Hematopoietic multipotent progenitor cell treated with erythropoietin and hydrocortisone succinate and interleukin-3 and kit ligand, for 15 days (in vitro differentiated cells): ENCODE data around the gene CYP4F8.
A peak's percentile ranks its signal among the peaks of the same experiment; 100 is the strongest.
"Not testable (repeated sequence)": the region's sequence is repeated elsewhere in the genome, so short reads cannot be mapped to it uniquely, and the experiment has no call there.

Experiments used
- DNase-seq: peaks from one replicate; pipeline ENCODE4 v3.0.0-alpha.2; 2015; ENCODE audit warnings: low spot score

The CYP4F8 gene

DNA sequence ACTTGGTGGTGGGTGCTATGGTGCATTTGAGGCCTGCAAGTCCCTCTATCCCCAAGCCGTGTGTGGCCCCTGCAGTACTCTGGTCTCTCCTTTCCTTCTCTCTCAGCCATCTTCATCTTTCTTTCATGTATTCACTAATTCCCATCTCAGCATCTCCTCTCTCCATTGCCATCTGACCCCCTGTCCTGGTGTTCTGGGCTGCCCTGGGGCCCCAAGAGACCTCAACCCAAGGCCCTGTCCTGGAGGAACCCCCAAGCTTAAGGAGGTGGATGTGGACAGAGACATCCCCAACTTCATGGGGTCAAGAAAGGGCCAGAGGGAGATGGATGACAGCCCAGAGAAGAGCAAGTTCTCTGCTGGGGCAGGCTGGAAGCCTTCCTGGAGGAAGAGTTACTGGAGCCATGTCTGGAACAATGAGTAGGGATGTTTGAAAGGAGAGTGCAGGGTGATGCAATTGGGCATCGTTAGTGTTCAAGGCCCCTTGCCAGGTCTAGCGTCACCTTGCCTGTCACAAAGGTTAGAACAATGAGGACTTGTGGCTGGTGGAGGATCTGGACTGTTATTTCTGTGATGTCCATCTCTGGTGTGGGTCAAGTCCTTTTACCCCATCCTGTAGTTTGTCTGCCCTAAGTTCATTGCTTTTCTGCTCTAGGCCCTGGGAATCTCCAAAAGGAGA lies 29.2 kb downstream of the CYP4F8 start:
- DNase-seq, result no peak

GRCh38 chr19:15644816-15645215 lies 29.8 kb downstream of the CYP4F8 start:
- no peak for DNase-seq

GRCh38 chr19:15649526-15649925 lies 34.5 kb downstream of the CYP4F8 start:
- no peak for DNase-seq

GRCh38 chr19:15650123-15650522 lies 35.1 kb downstream of the CYP4F8 start:
- DNase-seq, result not testable (repeated sequence)

GRCh38 chr19:15651791-15652190 lies 36.8 kb downstream of the CYP4F8 start:
- DNase-seq, result no peak

DNA sequence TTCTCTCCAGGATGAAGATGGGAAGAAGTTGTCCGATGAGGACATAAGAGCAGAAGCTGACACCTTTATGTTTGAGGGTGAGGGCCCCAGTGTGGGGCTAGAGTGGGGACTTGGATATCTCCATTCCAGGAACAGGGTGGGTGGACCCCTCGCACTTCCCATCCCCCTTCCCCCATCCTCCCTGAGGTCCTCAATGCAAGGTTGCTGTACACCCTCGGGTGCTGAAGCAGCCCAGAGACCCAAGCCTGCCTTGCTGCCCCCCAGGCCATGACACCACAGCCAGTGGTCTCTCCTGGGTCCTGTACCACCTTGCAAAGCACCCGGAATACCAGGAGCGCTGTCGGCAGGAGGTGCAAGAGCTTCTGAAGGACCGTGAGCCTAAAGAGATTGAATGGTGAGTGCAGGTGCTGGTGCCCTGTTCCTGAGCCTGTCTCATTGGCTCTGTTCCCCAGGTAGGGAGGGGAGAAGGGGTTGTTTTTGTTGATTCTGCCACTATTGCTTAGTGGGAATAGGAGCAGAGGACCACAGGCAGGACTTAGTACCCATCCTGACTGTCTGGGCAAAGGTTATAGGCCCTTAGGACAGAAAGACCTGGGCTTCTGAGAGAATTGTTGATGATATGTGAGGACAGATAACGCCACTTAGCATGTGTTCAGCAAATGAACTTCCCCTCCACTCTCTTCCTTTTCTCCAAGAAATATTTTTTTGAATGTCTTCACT lies 37.7 kb downstream of the CYP4F8 start:
- no peak for DNase-seq

DNA sequence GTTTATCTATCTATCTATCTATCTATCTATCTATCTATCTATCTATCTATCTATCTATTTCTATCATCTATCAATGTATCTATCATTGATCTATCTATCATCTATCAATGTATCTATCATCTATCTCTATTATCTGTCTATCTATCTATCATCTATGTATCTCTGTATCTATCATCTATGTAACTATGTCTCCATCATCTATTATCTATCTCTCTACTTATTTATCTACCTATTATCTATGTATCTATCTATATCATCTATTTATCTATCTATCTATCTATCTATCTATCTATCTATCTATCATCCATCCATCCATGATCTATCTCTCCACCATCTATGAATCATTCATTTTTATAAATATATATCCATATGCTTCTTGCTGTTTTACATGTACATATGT lies 41.4 kb downstream of the CYP4F8 start:
- no peak for DNase-seq

GRCh38 chr19:15663247-15663646 lies 48.2 kb downstream of the CYP4F8 start:
- DNase-seq, result peak; percentile 15

- DNase-seq, result no peak
Measured at GRCh38 chr19:15666186-15666585, 51.2 kb downstream of the CYP4F8 start.

DNA sequence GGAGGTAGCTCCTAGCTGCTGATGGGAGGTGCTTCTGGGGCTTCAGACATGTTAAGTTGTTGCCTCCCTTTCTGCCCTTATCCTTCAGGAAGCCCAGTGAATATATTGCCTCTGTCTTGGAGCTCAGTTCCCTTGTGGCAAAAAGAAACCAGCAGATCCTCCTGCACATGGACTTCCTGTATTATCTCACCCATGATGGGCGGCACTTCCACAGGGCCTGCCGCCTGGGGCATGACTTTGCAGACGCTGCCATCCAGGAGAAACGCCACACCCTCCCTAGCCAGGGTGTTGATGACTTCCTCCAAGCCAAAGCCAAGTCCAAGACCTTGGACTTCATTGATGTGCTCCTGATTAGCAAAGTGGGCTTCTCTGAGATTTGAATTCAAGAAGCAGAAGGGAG lies 51.9 kb downstream of the CYP4F8 start:
- peak; percentile 42 for DNase-seq

DNA sequence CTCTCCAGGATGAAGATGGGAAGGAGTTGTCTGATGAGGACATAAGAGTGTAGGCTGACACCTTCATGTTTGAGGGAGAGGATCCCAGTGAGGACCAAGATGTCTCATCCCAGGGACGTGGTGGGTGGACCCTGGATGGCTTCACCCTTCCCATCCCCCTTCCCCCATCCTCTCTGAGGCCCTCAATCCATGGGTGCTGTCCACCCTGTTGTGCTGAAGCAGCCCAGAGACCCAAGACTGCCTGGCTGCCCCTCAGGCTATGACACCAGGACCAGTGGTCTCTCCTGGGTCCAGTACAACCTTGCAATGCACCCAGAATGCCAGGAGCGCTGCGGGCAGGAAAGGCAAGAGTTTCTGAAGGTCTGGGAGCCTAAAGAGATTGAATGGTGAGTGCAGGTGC lies 54.4 kb downstream of the CYP4F8 start:
- no peak for DNase-seq

GRCh38 chr19:15669891-15670290 lies 54.9 kb downstream of the CYP4F8 start:
- no peak for DNase-seq

GRCh38 chr19:15671237-15671821 lies 56.3 kb downstream of the CYP4F8 start:
- DNase-seq, result no peak

DNA sequence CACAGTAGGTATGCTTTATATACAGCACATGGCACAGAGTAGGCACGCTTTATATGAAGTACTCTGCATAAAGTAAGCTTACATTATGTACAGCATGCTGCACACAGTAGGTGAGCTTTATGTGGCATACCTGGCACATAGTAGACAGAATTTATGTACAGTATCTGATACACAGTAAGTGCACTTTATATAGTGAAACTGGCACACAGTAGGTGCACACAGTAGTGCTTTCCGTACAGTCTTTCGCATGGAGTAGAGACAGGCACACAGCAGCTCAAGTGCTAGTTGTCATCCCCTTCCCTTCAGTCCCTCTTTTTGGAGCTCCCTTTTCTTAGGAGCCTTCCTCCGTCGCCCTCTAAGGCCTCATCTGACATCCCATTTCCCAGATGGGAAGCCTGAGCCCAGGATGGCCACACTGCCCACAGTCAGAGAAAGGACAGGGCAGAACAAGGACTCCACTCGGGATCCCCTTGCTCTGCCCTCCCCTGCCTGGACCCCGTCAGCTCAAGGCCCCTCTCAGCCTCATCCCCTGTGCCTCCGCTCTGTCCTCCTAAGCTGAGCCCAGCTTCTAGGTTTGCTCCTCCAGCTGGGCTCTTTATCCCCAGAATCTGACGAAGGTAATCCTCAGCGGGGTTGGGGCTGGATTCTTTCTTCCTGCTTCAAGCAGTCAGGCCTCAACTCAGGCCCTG lies 57.0 kb downstream of the CYP4F8 start:
- no peak for DNase-seq

DNA sequence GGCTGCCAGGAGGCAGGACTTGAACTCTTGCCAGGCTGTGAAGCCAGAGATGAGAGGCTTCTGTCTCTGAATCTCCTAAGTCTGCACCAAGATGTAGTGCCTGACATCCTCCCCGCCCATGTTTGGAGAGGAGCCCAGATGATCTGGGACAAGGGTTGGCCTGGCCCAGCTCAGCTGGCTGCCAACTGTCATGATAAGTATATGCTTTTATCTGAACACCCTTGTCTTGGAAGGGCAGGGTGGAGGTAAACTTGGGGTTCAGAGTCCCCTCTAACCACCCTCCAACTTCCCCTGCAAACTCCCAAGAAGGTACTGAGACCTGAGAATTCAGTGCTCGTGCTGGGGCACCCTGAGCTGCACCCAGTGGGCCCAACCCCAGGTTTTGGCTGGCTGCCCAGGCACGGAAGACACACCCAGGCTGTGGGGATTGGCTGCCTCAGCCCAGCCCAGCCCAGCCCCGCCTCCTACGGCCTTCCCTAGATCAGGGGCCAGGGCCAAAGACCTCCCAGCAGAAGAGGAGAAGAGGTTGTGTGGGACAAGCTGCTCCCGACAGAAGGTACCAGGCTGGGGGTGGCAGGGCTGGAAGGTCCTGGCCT lies 57.7 kb downstream of the CYP4F8 start, which contains the start of gene CYP4F12:
Gene CYP4F12, plus strand, starts transcription at position 508 of the 596 bp plus-strand sequence. CDS start 443 bp downstream, outside the sequence.
- DNase-seq, result peak; percentile 94

- no peak for DNase-seq
Measured at GRCh38 chr19:15673176-15673654, 58.2 kb downstream of the CYP4F8 start.

DNA sequence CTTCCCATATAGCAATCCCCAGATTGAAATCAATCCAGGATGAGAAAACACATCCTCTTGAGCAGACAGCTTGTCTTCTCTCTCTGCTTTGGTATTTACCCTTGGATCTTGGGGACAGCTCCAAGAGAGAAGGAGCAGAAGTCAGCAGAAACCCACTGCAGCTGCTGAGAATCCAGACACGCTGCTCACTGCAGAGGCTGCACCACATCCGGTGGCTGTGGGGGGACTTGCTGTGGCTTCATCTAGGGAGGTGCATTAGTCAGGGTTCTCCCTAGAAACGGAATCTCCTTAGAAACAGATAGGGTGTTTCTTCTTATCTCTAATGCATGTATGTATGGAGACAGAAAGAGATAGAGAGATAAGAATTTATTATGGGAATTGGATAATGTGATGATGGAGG lies 60.5 kb downstream of the CYP4F8 start:
- no peak for DNase-seq

GRCh38 chr19:15679089-15679488 lies 64.1 kb downstream of the CYP4F8 start:
- no peak for DNase-seq

DNA sequence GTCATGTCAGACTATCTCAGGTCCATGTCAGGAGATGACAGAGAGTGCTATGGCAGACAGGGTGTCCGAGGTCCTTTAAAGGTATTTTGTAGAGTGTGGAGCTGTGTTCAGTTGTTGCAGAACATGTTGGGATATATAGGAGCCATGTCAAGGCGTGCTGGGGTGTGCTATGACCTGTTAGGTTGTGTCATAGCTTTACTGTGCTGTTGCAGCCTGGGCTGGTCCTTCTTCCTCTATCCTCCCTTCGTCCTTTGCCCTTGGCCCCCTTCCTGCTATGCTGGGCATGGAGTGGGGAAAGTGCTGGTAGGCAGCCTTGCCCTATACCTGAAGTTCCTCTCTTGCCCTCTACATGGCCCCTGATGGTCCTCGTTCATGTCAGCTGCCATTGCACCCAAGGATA lies 64.8 kb downstream of the CYP4F8 start:
- not testable (repeated sequence) for DNase-seq
